ENCODE measurements around the gene GALNT9.

Gene GALNT9

DNA sequence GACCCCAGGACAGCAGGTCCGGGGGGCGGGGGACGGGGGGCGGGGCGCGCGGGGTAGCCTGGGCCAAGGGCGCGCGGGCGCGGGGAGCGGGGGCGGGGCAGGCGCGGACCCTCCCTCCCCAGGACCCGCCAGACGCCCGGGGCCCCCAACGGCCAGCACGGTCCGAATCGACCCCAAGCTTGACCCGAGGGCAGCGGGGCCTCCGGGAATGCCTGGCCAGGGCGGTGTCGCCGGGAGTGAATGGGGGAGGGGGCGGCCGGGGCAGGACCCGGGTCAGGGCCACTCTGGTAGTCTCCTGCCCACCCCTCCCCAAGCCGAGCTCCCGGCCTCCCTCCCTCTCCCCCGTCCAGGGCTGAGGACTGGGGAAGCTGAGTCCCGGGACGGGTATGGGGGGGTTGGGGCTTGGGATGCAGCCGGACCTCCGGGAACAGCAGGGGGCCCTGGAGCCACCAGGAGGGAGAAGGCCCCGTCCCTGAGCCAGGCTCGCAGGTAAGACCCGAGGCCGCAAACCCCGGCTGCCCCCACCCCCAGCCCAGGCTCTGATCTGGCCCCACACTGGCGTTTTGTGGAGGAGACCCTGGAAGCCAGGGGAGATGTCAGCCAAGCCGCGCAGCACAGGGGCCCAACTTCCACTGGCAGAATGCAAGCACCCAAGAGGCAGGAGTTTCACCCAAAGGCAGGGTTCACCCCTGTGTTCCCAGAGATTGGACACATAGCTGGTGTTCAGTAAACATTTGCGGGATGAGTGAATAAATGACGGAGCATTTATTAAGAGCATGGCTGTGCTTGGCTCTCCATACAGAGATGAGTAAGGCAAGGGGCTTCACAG lies 545 bp upstream of the GALNT9 start:
- TF ChIP-seq, protein P1, sequence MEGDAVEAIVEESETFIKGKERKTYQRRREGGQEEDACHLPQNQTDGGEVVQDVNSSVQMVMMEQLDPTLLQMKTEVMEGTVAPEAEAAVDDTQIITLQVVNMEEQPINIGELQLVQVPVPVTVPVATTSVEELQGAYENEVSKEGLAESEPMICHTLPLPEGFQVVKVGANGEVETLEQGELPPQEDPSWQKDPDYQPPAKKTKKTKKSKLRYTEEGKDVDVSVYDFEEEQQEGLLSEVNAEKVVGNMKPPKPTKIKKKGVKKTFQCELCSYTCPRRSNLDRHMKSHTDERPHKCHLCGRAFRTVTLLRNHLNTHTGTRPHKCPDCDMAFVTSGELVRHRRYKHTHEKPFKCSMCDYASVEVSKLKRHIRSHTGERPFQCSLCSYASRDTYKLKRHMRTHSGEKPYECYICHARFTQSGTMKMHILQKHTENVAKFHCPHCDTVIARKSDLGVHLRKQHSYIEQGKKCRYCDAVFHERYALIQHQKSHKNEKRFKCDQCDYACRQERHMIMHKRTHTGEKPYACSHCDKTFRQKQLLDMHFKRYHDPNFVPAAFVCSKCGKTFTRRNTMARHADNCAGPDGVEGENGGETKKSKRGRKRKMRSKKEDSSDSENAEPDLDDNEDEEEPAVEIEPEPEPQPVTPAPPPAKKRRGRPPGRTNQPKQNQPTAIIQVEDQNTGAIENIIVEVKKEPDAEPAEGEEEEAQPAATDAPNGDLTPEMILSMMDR (IDR thresholded peaks at IDR 0.05; ENCODE audit: low read depth, low read length): no peak
- H3K4me3 ChIP-seq (replicated peaks in 1 of 2; ENCODE audit: low read depth in 2 of 2, low read length in 2 of 2): no peak overlapping the region
- no peak for DNase-seq (ENCODE audit: low read depth in 2 of 2)

DNA sequence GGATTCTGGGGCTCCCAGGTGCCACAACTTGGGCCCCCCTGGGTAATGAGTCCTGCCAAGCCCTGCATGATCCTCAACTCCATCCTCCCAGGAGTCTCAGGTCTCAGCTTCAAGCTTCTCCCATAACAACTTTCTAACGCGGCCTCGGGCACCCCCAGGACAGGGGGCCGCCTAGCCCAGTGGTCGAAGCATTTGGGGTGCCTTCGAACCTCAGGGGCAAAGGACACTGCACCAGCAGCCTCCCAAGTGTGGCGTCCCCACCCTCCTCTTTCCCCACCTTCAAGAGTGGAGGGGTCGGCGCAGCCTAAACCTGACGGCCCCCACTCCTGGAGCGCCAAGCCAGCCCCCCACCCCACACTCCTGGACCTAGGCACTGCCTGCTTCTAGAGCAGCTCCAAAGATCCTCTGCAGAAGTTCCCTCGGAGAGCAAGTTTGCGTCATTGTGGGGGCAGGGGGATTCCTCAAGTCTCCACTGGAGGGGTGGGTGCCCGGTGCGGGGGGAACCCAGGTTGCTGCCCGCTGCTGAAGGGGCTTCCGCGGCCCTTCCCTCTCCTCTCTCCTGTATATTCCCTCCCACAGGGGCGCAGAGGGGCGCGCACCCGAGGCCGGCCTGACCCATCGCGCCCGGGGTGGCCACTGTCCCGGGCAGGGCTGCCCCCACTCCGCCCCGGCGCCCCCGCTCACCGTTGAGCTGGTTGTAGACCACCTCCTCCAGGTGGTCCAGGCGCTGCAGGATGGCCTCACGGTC lies 933 bp downstream of the GALNT9 start:
- H3K4me3 ChIP-seq (replicated peaks in 1 of 2; ENCODE audit: low read depth in 2 of 2, low read length in 2 of 2): no peak overlapping the region
- no peak for DNase-seq (ENCODE audit: low read depth in 2 of 2)
- TF ChIP-seq, protein P1 (IDR thresholded peaks at IDR 0.05; ENCODE audit: low read depth, low read length): no peak

DNA sequence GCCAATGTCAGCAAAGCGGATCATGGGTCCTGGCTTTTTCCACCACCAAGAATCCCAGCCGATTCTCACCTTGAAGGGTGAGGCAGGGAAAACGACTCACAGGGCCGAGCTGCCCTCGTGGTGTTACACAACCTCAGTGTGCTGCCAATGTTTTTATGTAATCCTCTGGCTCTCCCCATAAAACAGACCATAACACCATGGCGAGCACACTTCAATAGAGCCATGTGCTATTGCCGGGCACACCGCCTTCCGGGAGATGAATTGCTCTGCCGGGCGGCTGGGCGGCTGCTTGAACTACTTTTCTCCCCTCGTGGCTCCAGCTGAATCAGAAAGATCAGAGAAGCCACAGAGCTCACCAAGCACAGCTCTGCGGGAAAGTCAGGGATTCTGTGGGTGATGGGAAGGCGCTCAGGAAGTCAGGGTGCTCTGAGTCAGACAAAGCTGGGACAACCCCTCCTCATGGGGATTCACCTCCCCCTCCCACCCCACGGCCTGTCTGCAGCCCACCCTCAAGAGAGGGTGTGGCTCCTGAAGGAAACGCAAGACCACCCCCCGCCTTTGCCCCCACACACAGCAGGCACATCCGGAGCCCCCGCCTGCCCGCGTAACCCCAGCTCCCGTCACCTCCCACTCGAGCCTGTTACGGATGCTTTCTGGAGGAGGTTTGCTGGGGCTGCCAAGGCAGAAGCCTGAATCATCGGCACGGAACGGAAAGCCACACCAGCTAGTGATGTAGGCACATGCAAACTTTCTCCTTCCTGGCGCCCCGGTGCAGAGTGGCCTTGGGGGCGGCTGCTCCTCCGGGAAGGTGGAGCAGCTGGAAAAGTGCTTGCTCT lies 1.8 kb downstream of the GALNT9 start:
- TF ChIP-seq, protein P1 (IDR thresholded peaks at IDR 0.05; ENCODE audit: low read depth, low read length): no peak
- DNase-seq (ENCODE audit: low read depth in 2 of 2): peak; percentile 89 to 92
- H3K4me3 ChIP-seq (replicated peaks in 1 of 2; ENCODE audit: low read depth in 2 of 2, low read length in 2 of 2): peak overlapping the region; percentile 16 to 28

DNA sequence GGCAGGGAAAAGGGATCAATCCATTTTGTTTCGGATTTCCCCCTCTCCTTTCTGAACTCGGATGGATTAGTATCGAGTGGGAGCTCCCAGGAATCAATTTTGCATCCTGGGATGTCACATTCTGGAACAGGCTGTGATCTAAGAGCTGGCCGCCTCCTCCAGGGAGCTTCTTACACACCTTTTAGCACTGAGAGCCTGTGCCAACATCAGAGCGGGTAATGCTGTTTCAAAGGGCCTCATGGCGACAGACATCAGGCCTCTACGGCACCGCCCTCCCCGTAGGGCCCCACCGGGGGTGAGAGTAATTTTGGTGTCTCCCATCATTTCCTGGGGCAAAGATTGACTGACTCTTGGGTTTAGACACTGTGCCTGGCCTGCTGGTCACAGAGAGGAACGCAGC lies 2.7 kb downstream of the GALNT9 start:
- TF ChIP-seq, protein P1 (IDR thresholded peaks at IDR 0.05; ENCODE audit: low read depth, low read length): no peak
- H3K4me3 ChIP-seq (replicated peaks in 1 of 2; ENCODE audit: low read depth in 2 of 2, low read length in 2 of 2): no peak overlapping the region
- DNase-seq (ENCODE audit: low read depth in 2 of 2): no peak

DNA sequence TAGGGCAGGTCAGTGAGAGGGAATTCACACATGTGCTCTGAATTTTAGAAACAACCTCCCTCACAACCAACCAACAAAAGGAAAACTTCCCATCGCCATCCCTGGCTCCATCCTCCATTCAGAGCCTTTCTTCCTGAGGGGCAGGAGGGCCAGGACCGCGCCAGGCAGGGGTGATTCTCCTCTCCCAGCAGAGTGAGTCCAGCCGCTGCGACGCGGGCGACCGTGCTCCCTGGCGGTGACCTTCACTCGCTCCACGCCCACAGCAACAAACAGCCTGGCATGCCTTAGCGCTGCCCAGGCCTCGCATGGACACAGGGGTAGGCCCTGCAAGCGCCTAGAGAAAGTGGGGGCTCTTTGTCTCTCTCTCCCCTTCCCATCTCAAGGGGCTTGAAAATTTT lies 3.7 kb downstream of the GALNT9 start:
- DNase-seq (ENCODE audit: low read depth in 2 of 2): no peak
- TF ChIP-seq, protein P1 (IDR thresholded peaks at IDR 0.05; ENCODE audit: low read depth, low read length): no peak
- H3K4me3 ChIP-seq (replicated peaks in 1 of 2; ENCODE audit: low read depth in 2 of 2, low read length in 2 of 2): no peak overlapping the region

DNA sequence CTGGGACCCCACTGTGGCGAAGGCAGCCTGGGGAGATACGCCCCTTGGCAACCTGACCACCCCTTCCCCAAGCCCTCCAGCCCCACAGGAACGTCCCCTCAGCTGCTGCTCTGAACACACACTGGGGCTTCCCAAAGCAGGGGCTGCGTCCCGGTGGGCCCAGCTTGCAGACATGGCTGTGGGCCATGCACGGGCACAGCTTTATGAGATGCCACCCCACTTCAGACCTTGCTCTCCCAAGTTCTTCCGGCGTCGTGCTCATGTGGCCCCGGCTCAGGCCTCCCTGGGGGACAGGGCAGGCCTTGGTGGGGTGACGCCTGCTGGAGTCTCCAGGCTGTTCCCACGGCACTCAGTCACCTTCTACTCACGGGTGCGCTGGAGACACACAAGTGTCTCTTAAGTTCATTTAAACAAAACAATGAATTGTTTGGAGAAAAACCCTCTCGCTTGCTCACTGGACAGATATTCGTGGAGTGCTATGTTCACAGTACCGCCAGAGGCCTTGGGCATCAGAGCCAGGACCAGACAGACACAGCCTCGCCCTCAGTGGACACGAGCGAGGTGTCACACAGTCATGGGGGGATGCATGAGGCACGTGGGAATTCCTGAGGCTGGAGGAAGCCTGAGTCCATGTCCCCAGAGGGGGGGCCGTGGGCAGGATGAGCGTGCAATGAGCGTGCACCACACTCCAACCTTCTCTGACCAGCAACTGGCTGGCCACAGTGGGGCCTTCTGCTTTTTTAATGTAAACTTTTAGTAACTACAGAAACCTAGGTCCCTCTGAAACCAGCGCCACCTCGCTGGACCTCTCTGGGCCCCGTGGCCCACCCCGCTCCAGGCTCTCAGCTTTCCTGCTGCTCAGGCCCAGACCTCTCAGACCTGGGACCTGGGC lies 4.3 kb downstream of the GALNT9 start:
- no peak for DNase-seq (ENCODE audit: low read depth in 2 of 2)
- no peak overlapping the region for H3K4me3 ChIP-seq (replicated peaks in 1 of 2; ENCODE audit: low read depth in 2 of 2, low read length in 2 of 2)
- TF ChIP-seq, protein P1 (IDR thresholded peaks at IDR 0.05; ENCODE audit: low read depth, low read length): no peak

All from cardiac fibroblast (primary cell).